Pancreas (tissue), 10 donors: Measurements from ENCODE around the gene CNOT11. TPM values are rescaled to one million over a fixed set of nuclear protein-coding genes. Genes with fewer than 3 reads are reported as not detected.

Experiments used
- ATAC-seq, 4 donors: fragments of 200-7000 bp; cut with Tn5 transposase; one replicate each; pipeline versions ENCODE4 v1.8.0 to v1.9.1; 2020; ENCODE audit warnings: mild to moderate bottlenecking in 4 of 4, moderate library complexity in 4 of 4
- DNase-seq, 6 donors: peaks; one replicate each; pipeline ENCODE4 v3.0.0-alpha.2; 2020
- FAIRE-seq: peaks from 2 replicates; lab custom pipeline; 2012; peaks lifted over from hg19 to GRCh38; lab: Jason Lieb, UNC
- H3K27ac ChIP-seq, 4 donors: fragments of 200-600 bp; sonication (generic); 1 replicate in 3 of 4; 2 replicates in 1 of 4; pipeline versions ENCODE4 v1.5.0 to v1.8.0; 2020
- H3K27me3 ChIP-seq, 4 donors: fragments of 200-600 bp; one replicate each; pipeline ENCODE4 v1.8.0; 2021
- H3K36me3 ChIP-seq, 3 donors: fragments of 200-600 bp; sonication (generic) in 1 of 3; one replicate each; pipeline versions ENCODE4 v1.5.0 to v1.8.0; 2020 to 2021
- H3K4me1 ChIP-seq, 3 donors: fragments of 200-600 bp; one replicate each; pipeline ENCODE4 v1.8.0; 2021
- H3K4me3 ChIP-seq, 4 donors: fragments of 200-600 bp; sonication (generic) in 2 of 4; one replicate each; pipeline versions ENCODE4 v1.5.0 to v1.8.0; 2020 to 2021
- H3K9me3 ChIP-seq, 4 donors: fragments of 200-600 bp; one replicate each; pipeline ENCODE4 v1.8.0; 2021
- WGBS, 2 donors: extraction: QIAGEN DNeasy Blood & Tissue Kit; methylation state at CpG; one replicate each; pipeline ENCODE4 v1.1.7; 2013; 5-methylcytosine and 5-hydroxymethylcytosine counted together
- intact Hi-C, 3 donors: fragments of 100-400 bp; cut with DNase I; formaldehyde crosslinking; loops; one replicate each; pipeline versions ENCODE4 v1.11.1 to v1.14.2; 2022
- polyA plus RNA-seq, 2 donors: library from polyadenylated mRNA; stranded (reverse); fragments of 200-250 nt; gene quantifications; one replicate each; pipeline ENCODE4 v1.2.3, GENCODE V29; 2013
- total RNA-seq, 6 donors: library from RNA; stranded (reverse); fragmentation: NEBNext Ultra II Directional in 4 of 6; extraction: Animal tissue kit (Norgen Biotek cat#: 25700) in 4 of 6; gene quantifications; one replicate each; pipeline versions ENCODE4 v1.2.1 to v1.2.4, GENCODE V29; 2021 to 2023
- TF ChIP-seq, protein P1 (sequence below), 4 donors: fragments of 200-600 bp; sonication (generic) in 3 of 4; IDR thresholded peaks; one replicate each; pipeline versions ENCODE4 v1.5.0 to v1.8.0; 2021; ENCODE audit warnings: antibody characterized with exemption in 4 of 4
- donor health status: healthy with polysubstance abuse.
- donor health status: DM: no; HTN: no; CAD: no; lungs with moderate emphysema.
- donor health status: DM: no; HTN: no; CAD: no.
- donor health status: control.
- donor health status: control.
- donor health status: Bipolar disorder and iron deficiency.
- donor health status: DM: yes; HTN: yes; CAD: no.
- donor health status: DM: no; HTN: no; CAD: no.
- donor health status: DM: no; HTN: no; CAD: no.
- donor health status: DM: yes; HTN: yes; CAD: no.

CNOT11 gene
- total and polyA plus RNA-seq, 8 donors: 10.2 to 25.4 (median 17.6) TPM

DNA sequence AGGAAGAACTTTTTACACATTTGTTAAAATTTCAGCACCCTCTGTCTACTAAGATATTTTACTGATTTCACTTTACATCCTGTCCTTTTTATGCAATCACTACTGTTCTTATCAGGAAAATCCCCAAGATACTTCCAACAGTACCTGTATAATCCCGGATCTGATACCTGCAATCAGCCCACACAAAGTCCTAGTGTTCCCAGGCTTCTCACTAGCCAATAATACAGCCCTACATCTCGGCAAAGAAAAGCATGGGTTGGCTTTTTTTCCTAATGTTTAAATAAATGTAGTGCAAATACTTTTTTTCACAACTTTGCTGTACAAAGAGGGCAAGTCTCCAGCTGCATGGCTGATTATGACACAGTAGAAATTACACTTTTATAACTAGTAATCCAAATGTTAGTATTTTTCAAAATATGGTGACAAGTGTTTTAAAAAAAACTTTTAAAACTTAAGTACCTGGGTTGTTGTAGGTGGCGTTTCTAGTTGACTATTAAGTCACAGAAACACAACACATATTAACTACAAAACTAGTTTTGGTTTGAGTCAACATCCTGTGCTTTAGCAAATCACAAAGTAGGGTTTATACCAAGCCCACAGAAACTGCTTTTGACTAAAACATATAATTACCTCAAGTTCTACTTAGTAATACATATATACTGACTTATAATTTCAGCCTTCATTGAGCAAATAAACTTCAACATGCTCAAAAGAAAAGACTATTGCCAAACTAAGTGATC, 19.5 kb downstream of the CNOT11 start:
- Histone ChIP-seq H3K36me3 (peaks cover 0 to 44% (median 8%) of the 10 kb centered on the region in 3 donors), H3K9me3 (no peaks in the 10 kb centered on the region), H3K27ac (peak overlapping the region in 1 of 4 donors; percentile 45), H3K4me3 (no peak overlapping the region), H3K4me1 (peaks cover 0 to 27% (median 21%) of the 10 kb centered on the region in 3 donors), H3K27me3 (no peaks in the 10 kb centered on the region)
- ATAC-seq (peak in 2 of 4 donors; percentile 46 to 55), DNase-seq (no peak), FAIRE-seq (no peak)
- intact Hi-C loops: no loop called here
- TF ChIP-seq, protein P1, sequence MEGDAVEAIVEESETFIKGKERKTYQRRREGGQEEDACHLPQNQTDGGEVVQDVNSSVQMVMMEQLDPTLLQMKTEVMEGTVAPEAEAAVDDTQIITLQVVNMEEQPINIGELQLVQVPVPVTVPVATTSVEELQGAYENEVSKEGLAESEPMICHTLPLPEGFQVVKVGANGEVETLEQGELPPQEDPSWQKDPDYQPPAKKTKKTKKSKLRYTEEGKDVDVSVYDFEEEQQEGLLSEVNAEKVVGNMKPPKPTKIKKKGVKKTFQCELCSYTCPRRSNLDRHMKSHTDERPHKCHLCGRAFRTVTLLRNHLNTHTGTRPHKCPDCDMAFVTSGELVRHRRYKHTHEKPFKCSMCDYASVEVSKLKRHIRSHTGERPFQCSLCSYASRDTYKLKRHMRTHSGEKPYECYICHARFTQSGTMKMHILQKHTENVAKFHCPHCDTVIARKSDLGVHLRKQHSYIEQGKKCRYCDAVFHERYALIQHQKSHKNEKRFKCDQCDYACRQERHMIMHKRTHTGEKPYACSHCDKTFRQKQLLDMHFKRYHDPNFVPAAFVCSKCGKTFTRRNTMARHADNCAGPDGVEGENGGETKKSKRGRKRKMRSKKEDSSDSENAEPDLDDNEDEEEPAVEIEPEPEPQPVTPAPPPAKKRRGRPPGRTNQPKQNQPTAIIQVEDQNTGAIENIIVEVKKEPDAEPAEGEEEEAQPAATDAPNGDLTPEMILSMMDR (IDR thresholded peaks at IDR 0.05): no peak
- 12 to 19% methylated on average over 3 of the region's 3 CpGs for WGBS, 2 donors

DNA sequence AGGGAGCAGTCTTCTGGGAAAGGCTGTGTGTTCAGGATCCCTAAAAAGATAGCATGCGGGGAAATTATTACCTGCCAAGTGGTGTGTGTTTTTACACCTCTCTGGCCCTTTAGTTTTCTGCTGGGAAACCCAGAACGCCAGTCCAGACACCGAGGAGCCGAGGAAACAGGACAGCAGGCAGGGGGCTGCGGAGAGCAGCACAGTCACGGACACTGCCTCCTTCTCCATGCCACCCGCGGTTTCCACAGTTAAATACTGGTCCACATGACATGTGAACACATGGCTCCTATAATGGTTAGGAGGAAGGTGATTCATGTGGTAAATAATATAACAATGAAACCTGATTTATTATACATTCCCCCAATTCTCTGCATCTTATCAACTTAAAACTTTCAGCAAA, 20.4 kb downstream of the CNOT11 start:
- DNase-seq (no peak), FAIRE-seq (no peak), ATAC-seq (no peak)
- Histone ChIP-seq H3K4me3 (no peak overlapping the region), H3K27me3 (no peaks in the 10 kb centered on the region), H3K36me3 (peaks cover 0 to 44% (median 4%) of the 10 kb centered on the region in 3 donors), H3K9me3 (no peaks in the 10 kb centered on the region), H3K4me1 (peaks cover 0 to 18% (median 14%) of the 10 kb centered on the region in 3 donors), H3K27ac (peak overlapping the region in 1 of 4 donors; percentile 45)
- intact Hi-C loops: no loop called here
- TF ChIP-seq, protein P1 (IDR thresholded peaks at IDR 0.05): no peak
- WGBS, 2 donors: 82 to 84% methylated on average over 8 of the region's 8 CpGs

- Histone ChIP-seq H3K4me1 (peaks cover 0 to 12% (median 8%) of the 10 kb centered on the region in 3 donors), H3K36me3 (peaks cover 0 to 42% (median 4%) of the 10 kb centered on the region in 3 donors), H3K4me3 (no peak overlapping the region), H3K9me3 (no peaks in the 10 kb centered on the region), H3K27ac (no peak overlapping the region), H3K27me3 (no peaks in the 10 kb centered on the region)
- no peak for DNase-seq
- no peak for ATAC-seq
- WGBS, 2 donors: 77 to 85% methylated on average over 5 of the region's 5 CpGs
- intact Hi-C loops: no loop called here
- TF ChIP-seq, protein P1 (IDR thresholded peaks at IDR 0.05): no peak
- FAIRE-seq: no peak
Measured at GRCh38 chr2:101274142-101274541, 21.5 kb downstream of the CNOT11 start.

DNA sequence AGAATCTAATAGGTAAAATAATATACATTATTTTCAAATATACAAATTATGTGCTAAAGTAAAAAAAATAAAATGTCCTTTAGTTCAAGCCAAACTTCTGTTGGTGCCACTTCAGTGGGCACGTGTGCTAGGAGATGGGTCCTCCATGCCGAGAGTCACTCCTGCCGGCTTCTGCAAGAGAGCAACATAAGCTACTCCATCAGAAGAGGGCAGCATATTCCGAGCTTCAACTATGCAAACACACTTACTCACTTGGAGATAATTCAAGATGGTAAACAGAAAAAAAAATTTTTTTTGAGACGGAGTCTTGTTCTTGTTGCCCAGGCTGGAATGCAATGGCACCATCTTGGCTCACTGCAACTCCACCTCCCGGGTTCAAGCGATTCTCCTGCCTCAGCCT, 24.4 kb downstream of the CNOT11 start:
- TF ChIP-seq, protein P1 (IDR thresholded peaks at IDR 0.05): no peak
- 41 to 48% methylated on average over 7 of the region's 7 CpGs for WGBS, 2 donors
- H3K4me1 ChIP-seq: peaks cover 0 to 8% (median 7%) of the 10 kb centered on the region in 3 donors
- ATAC-seq (peak; percentile 82 to 92 (median 88)), DNase-seq (peak in 3 of 6 donors; percentile 34 to 47 (median 43)), FAIRE-seq (no peak)
- no peaks in the 10 kb centered on the region for H3K27me3 ChIP-seq
- no peak overlapping the region for H3K27ac ChIP-seq
- H3K36me3 ChIP-seq: peaks cover 0 to 49% (median 3%) of the 10 kb centered on the region in 3 donors
- no peak overlapping the region for H3K4me3 ChIP-seq
- intact Hi-C loops: no loop called here
- H3K9me3 ChIP-seq: no peaks in the 10 kb centered on the region

DNA sequence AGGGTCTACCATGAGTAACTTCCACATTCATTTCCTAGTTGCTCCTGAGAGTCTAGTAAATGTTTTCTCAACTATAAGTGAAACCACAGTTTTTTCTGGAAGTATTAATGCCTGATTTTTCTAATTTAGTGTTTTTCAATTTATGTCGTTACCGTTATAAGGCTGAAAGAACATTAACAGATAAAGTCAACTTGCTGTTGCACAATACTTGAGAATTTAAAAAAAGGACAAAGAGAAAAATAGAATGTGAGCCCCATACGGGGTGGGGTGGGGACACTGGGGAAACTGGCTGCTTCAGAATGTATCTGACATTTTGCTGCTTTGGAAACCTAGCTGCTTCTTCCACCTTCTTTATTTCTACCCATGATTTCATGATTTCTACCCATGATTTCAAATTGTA, 26.2 kb downstream of the CNOT11 start:
- ATAC-seq (no peak), FAIRE-seq (no peak), DNase-seq (no peak)
- no peaks in the 10 kb centered on the region for H3K4me1 ChIP-seq
- H3K27ac ChIP-seq: no peak overlapping the region
- TF ChIP-seq, protein P1 (IDR thresholded peaks at IDR 0.05): no peak
- intact Hi-C loops: no loop called here
- whole genome bisulfite sequencing, 2 donors: 54% methylated on average over 3 of the region's 3 CpGs
- H3K4me3 ChIP-seq: no peak overlapping the region
- no peaks in the 10 kb centered on the region for H3K9me3 ChIP-seq
- no peaks in the 10 kb centered on the region for H3K27me3 ChIP-seq
- peaks cover 0 to 50% (median 9%) of the 10 kb centered on the region in 3 donors for H3K36me3 ChIP-seq
